HPDE6-E6E7 (cell line): ENCODE results near the gene KCMF1.

ENCODE experiments used
- DNase-seq: peaks from one replicate; pipeline ENCODE4 v3.0.0; 2011; ENCODE audit warnings: missing footprints; ENCODE audit errors: extremely low spot score

Gene KCMF1

DNA sequence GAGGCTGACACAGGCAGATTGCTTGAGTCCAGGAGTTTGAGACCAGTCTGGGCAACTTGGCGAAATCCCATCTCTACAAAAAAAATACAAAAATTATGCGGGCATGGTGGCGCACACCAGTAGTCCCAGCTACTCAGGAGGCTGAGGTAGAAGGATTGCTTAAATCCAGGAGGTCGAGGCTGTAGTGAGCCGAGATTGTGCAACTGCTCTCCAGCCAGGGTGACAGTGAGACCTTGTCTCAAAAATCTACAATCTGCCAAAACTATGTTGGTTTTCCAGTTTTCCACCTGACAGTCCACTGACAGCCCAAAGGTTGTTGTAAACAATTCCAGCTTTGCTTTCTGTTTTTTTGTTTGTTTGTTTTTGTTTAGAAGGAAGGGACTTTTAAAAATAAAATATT is 51.3 kb downstream of the KCMF1 start:
- no peak for DNase-seq

- no peak for DNase-seq
These were observed 53.5 kb downstream of the KCMF1 start for GRCh38 chr2:85024372-85025047.

- DNase-seq, result no peak
These were observed 61.7 kb downstream of the KCMF1 start for GRCh38 chr2:85032621-85033020.

- no peak for DNase-seq
These were observed 62.4 kb downstream of the KCMF1 start for GRCh38 chr2:85033388-85033787.

GRCh38 chr2:85034158-85034557 is 63.2 kb downstream of the KCMF1 start:
- DNase-seq, result no peak

DNA sequence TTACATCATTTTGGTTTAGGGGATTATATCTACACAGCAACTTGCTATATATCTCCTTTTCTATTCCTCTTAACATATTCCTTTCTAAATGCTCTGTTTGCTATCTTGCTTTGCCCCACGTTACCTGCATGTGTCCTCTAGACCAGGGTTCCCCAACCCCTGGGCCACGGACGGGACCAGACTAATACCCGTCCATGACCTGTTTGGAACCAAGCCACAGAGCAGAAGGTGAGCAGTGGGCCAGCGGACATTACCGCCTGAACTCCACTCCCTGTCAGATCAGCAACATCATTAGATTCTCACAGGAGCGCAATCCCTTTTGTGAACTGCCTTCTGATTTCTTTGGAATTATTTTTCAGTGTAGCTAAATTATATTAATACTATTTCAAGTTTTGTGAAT is 66.7 kb downstream of the KCMF1 start:
- DNase-seq, result no peak

DNA sequence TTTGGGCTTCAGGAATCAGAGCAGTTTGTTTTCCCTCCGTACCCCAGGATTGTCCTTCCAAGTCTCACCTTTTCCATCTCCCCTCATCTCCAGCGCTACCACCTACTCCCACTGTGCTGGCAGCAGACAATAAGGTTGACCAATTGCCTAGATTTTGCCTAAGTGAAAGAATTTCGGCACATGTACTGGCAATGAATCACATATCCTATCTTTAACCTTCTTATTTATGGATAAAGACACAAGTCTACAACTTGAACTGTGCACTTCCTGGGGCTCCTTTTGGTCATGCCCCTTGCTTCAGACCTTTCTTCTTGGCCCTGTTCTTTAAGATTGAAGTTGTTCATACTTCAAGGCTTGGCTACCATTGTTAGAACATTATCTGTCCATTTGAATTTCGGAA is 71.4 kb downstream of the KCMF1 start:
- DNase-seq, result no peak

- DNase-seq, result no peak
These were observed 77.6 kb downstream of the KCMF1 start for GRCh38 chr2:85048534-85048933.

- DNase-seq, result no peak
These were observed 78.3 kb downstream of the KCMF1 start for GRCh38 chr2:85049236-85049635.

DNA sequence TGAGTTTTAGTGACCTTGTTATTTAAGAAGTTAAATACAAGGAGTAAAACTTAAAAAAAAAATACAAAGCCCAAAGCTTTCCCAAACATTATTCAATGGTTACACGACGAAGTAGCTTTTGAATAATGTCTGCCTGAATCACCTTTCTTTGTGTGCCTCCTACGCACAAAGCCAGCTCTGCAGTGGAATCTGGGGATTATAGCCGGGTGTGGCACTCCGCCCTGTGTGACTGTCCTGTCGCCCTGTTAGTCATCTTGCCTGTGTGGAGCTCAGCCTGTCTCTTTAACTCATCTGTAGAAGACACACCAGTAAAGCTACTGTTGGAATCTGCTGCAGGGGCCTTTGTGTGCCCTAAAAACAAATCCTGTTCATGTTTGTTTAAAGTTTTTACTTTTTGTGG is 82.8 kb downstream of the KCMF1 start:
- peak; percentile 43 for DNase-seq

GRCh38 chr2:85057226-85057962 is 86.4 kb downstream of the KCMF1 start:
- no peak for DNase-seq

- no peak for DNase-seq
These were observed 90.9 kb downstream of the KCMF1 start for GRCh38 chr2:85061896-85062295.

- no peak for DNase-seq
These were observed 91.6 kb downstream of the KCMF1 start for GRCh38 chr2:85062565-85062964.

- no peak for DNase-seq
These were observed 93.1 kb downstream of the KCMF1 start for GRCh38 chr2:85063981-85064599.

- DNase-seq, result no peak
These were observed 94.1 kb downstream of the KCMF1 start for GRCh38 chr2:85064927-85065577.

GRCh38 chr2:85066006-85066740 is 95.2 kb downstream of the KCMF1 start:
- no peak for DNase-seq

DNA sequence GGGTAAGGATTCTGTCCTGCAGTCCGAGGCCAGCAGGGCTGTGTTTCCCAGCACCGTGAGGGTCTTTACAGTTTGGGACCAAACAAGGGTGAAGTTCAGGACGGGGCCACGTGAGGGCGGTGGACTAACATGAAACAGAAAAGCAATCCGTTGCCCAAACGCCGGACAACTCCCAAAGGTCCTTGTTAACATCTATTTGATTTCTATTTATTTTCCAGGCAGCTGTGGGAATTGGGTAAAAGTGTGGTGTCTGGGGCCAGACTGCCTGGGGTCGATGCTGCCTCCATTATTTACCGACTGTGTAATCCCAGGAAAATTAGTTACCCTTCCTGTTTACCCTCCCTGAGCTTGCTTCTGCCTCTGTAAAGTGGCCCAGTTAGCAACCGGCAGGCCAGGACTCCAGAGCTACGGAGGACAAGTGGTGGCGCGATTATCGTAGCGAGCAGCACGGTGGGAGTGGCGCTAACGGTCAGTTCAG is 96.0 kb downstream of the KCMF1 start:
- peak; percentile 63 for DNase-seq

DNA sequence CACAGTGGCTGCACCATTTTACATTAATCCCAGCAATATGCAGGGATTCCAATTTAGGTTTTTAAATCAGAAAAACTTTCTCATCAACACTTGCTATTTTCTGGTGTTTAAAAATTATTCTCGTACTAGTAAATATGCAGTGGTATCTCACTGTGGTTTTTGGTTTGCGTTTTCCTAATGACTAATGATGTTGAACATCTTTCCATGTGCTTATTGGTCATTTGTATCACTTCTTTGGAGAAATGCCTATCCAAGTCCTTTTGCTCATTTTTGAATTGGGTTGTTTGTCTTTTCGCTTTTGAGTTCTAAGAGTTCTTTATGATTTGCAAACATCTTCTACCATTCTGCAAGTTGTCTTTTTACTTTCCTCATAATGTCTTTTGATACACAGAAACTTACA is 100.1 kb downstream of the KCMF1 start:
- no peak for DNase-seq

GRCh38 chr2:85073033-85073432 is 102.1 kb downstream of the KCMF1 start:
- no peak for DNase-seq

DNA sequence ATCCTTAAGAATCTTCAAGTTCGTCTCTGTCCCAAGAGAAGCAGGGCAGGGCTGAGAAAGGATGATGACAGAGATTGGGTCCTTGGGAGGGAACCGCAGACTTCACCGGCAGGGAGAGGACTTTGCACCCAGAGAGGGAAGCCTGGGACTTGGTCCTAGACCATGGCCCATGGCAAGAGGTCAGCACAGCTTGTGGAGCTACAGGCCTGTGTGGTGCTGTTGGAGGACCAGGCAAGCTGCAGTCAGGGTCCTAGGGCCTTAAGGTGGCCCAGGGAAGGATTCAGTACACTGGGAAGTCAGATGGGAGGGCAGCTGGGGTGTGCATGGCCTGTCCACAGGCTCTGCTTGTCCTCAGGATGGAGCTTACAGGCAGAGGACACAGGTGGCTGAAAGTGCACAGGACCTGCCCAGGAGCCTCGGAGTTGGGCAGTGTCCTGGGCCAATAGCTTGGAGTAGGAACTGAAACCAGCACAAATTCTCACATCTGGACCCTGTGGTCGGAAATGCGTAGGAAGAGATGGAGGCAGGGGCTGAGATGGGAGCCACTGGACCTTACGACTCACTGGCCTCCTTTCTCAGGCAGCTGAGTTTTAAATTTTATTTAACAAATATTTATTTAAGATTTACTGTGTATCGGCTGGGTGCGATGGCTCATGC is 105.8 kb downstream of the KCMF1 start:
- no peak for DNase-seq

DNA sequence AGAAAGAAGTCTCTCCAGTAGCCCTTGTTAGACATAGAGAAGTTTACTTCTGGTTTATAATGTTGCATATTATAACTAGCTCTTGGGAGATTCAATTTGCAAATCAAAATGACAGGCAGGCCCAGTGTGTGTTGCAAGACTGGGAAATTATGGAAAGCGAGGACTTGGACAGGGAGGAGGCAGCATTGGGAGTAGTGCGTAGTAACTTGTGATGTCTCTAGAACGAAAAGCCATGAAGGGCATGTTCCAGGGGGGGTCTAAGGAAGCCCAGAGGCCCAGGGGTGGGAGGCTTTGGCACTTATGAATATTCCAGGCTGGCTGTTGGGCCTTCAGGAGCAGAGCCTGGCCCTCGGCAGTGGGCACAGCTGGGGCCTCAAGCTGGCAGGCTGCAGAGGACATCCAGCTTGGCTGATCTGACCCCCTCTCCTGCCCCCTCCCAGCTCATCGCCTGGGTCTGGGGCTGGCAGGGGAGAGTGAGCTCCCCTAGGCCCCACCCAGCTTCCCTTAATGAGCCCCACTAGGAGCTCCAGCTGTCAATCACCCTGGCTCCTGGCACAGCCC is 107.0 kb downstream of the KCMF1 start:
- DNase-seq, result no peak
